Activated CD4-positive, alpha-beta T cell treated with anti-CD3 and anti-CD28 coated beads for 36 hours (primary cell): ENCODE measurements around the gene SPAG8. TPM values are rescaled to one million over a fixed set of nuclear protein-coding genes. Genes with fewer than 3 reads are reported as not detected.
A peak's percentile ranks its signal among the peaks of the same experiment; 100 is the strongest.

Experiments
- ATAC-seq: fragments of 200-7000 bp; cut with Tn5 transposase; one replicate; pipeline ENCODE4 v1.10.0; 2021; ENCODE audit warnings: mild to moderate bottlenecking, moderate library complexity
- CTCF ChIA-PET: fragments of 350-600 bp; sonication (Branson Sonifier 250); formaldehyde crosslinking; loops from one replicate; lab custom pipeline; 2021; ENCODE audit warnings: antibody characterized with exemption; lab: Charles Lee
- POLR2A ChIA-PET: fragments of 350-600 bp; sonication (Branson Sonifier 250); formaldehyde crosslinking; loops from one replicate; lab custom pipeline; 2021; ENCODE audit warnings: antibody characterized with exemption, inconsistent platforms; lab: Charles Lee
- DNase-seq: peaks from one replicate; pipeline ENCODE4 v3.0.0-alpha.2; 2020
- H3K27ac Mint-ChIP-seq: one replicate; pipeline ENCODE4 v1.8.0; 2021; ENCODE audit warnings: mixed read lengths
- H3K27me3 Mint-ChIP-seq: one replicate; pipeline ENCODE4 v1.8.0; 2021; ENCODE audit warnings: mixed read lengths
- H3K36me3 Mint-ChIP-seq: one replicate; pipeline ENCODE4 v1.8.0; 2021; ENCODE audit warnings: low read depth, mixed read lengths
- H3K4me1 Mint-ChIP-seq: one replicate; pipeline ENCODE4 v1.8.0; 2021; ENCODE audit warnings: mixed read lengths
- H3K4me3 Mint-ChIP-seq: one replicate; pipeline ENCODE4 v1.8.0; 2021; ENCODE audit warnings: mild to moderate bottlenecking, moderate library complexity, mixed read lengths
- H3K9me3 Mint-ChIP-seq: one replicate; pipeline ENCODE4 v1.8.0; 2021; ENCODE audit warnings: low read depth, mixed read lengths
- intact Hi-C, 2 experiments: fragments of 100-400 bp; cut with DNase I in 1 of 2; cut with micrococcal nuclease in 1 of 2; formaldehyde crosslinking; loops; one replicate each; pipeline versions ENCODE4 v1.14.2 to v1.15.1; 2022 to 2024; cut with DNase I, micrococcal nuclease
- total RNA-seq, 2 experiments: library from RNA; stranded (reverse); gene quantifications; one replicate each; pipeline ENCODE4 v1.2.3, GENCODE V29; 2021

The SPAG8 gene
- total RNA-seq, 2 experiments from 2014 or later = 0.85 to 1.7 TPM

- intact Hi-C loops = loop anchor here (5.0 to 10.0 kb wide), 6 partner anchors 153 to 1655 kb away; partner anchors contain the start of genes ATOSB (in 1 of the 2), CCDC107 (in 1 of the 2), CCL27 (in 1 of the 2) and DNAI1 (in 1 of the 2)
- Mint-ChIP-seq H3K36me3 (peaks cover 19% of the 10 kb centered on the region), H3K4me1 (peaks cover 30% of the 10 kb centered on the region), H3K27ac (no peak overlapping the region), H3K27me3 (no peaks in the 10 kb centered on the region), H3K4me3 (no peak overlapping the region), H3K9me3 (no peaks in the 10 kb centered on the region)
- DNase-seq (no peak), ATAC-seq (no peak)
- ChIA-PET CTCF (interaction anchor here (3.1 kb wide), 1 partner anchor 17 kb away, joined by 13 read pairs; no protein-coding TSS in a partner anchor), POLR2A (no interaction called here)
Measured at GRCh38 chr9:35810122-35810521, 1.9 kb downstream of the SPAG8 start.

GRCh38 chr9:35808433-35808832 is 3.6 kb downstream of the SPAG8 start:
- Mint-ChIP-seq H3K4me3 (no peak overlapping the region), H3K27me3 (no peaks in the 10 kb centered on the region), H3K4me1 (peaks cover 21% of the 10 kb centered on the region), H3K27ac (no peak overlapping the region), H3K9me3 (no peaks in the 10 kb centered on the region), H3K36me3 (peaks cover 16% of the 10 kb centered on the region)
- ChIA-PET CTCF (no interaction called here), POLR2A (no interaction called here)
- DNase-seq (no peak), ATAC-seq (no peak)
- intact Hi-C loops = no loop called here

- peaks cover 2% of the 10 kb centered on the region for H3K4me1 Mint-ChIP-seq
- CTCF ChIA-PET = interaction anchor here (0.6 to 1.5 kb wide), 2 partner anchors 16 to 17 kb away, joined by 3 to 5 read pairs; no protein-coding TSS in a partner anchor
- H3K27ac Mint-ChIP-seq = no peak overlapping the region
- no peaks in the 10 kb centered on the region for H3K27me3 Mint-ChIP-seq
- no peak overlapping the region for H3K4me3 Mint-ChIP-seq
- H3K36me3 Mint-ChIP-seq = peaks cover 16% of the 10 kb centered on the region
- DNase-seq (no peak), ATAC-seq (no peak)
- POLR2A ChIA-PET = interaction anchor here (0.6 kb wide), 1 partner anchor 22 kb away, joined by 4 read pairs; no protein-coding TSS in a partner anchor
- intact Hi-C loops = no loop called here
- no peaks in the 10 kb centered on the region for H3K9me3 Mint-ChIP-seq
Measured at GRCh38 chr9:35806101-35806500, 6.0 kb downstream of the SPAG8 start.

GRCh38 chr9:35801328-35802128 is 10.5 kb downstream of the SPAG8 start:
- peaks cover 24% of the 10 kb centered on the region for H3K36me3 Mint-ChIP-seq
- CTCF ChIA-PET = interaction anchor here (1.2 kb wide), 1 partner anchor 11 kb away, joined by 3 read pairs; no protein-coding TSS in a partner anchor

GRCh38 chr9:35800530-35800929 is 11.5 kb downstream of the SPAG8 start:
- H3K4me1 Mint-ChIP-seq = peaks cover 22% of the 10 kb centered on the region
- POLR2A ChIA-PET = interaction anchor here (0.6 kb wide), 1 partner anchor 211 kb away, joined by 3 read pairs; no protein-coding TSS in a partner anchor
- H3K9me3 Mint-ChIP-seq = no peaks in the 10 kb centered on the region
- peaks cover 18% of the 10 kb centered on the region for H3K36me3 Mint-ChIP-seq
- H3K27ac Mint-ChIP-seq = no peak overlapping the region
- no peak for ATAC-seq
- H3K4me3 Mint-ChIP-seq = no peak overlapping the region
- intact Hi-C loops = no loop called here
- CTCF ChIA-PET = interaction anchor here (0.5 to 1.2 kb wide), 3 partner anchors 10 to 148 kb away, joined by 3 read pairs; no protein-coding TSS in a partner anchor
- no peaks in the 10 kb centered on the region for H3K27me3 Mint-ChIP-seq
- no peak for DNase-seq

More at GRCh38 chr9:35801328-35802128, 10.5 kb downstream of the SPAG8 start:
- no peak for DNase-seq
- POLR2A ChIA-PET = no interaction called here
- no peak for ATAC-seq
- no peak overlapping the region for H3K27ac Mint-ChIP-seq
- no peaks in the 10 kb centered on the region for H3K9me3 Mint-ChIP-seq
- peaks cover 22% of the 10 kb centered on the region for H3K4me1 Mint-ChIP-seq
- H3K27me3 Mint-ChIP-seq = no peaks in the 10 kb centered on the region
- H3K4me3 Mint-ChIP-seq = no peak overlapping the region
- intact Hi-C loops = no loop called here

- Mint-ChIP-seq H3K36me3 (peaks cover 18% of the 10 kb centered on the region), H3K4me3 (no peak overlapping the region), H3K27me3 (no peaks in the 10 kb centered on the region), H3K4me1 (peaks cover 25% of the 10 kb centered on the region), H3K9me3 (no peaks in the 10 kb centered on the region), H3K27ac (peak overlapping the region; percentile 65)
- POLR2A ChIA-PET = interaction anchor here (0.9 kb wide), 2 partner anchors 15 to 49 kb away, joined by 3 read pairs; no protein-coding TSS in a partner anchor
- DNase-seq (peak; percentile 73), ATAC-seq (peak; percentile 99)
- CTCF ChIA-PET = interaction anchor here (0.6 to 1.4 kb wide), 7 partner anchors 8 to 149 kb away, joined by 3 to 6 read pairs (median 3); partner anchors contain the start of gene HINT2
- intact Hi-C loops = no loop called here
Measured at GRCh38 chr9:35798658-35799374, 13.2 kb downstream of the SPAG8 start.

- no peak overlapping the region for H3K27ac Mint-ChIP-seq
- ATAC-seq = no peak
Measured at GRCh38 chr9:35797311-35798109, 14.6 kb downstream of the SPAG8 start.

GRCh38 chr9:35795695-35796094 is 16.4 kb downstream of the SPAG8 start:
- no peak overlapping the region for H3K4me3 Mint-ChIP-seq
- no peak for ATAC-seq
- ChIA-PET CTCF (interaction anchor here (1.5 kb wide), 1 partner anchor 87 kb away, joined by 4 read pairs; no protein-coding TSS in a partner anchor), POLR2A (no interaction called here)
- no peaks in the 10 kb centered on the region for H3K27me3 Mint-ChIP-seq
- no peaks in the 10 kb centered on the region for H3K9me3 Mint-ChIP-seq
- H3K27ac Mint-ChIP-seq = no peak overlapping the region
- H3K36me3 Mint-ChIP-seq = peaks cover 10% of the 10 kb centered on the region
- DNase-seq = no peak
- peaks cover 25% of the 10 kb centered on the region for H3K4me1 Mint-ChIP-seq
- intact Hi-C loops = loop anchor here in 1 of 2 experiments (2.0 kb wide), 1 partner anchor 21 kb away; no protein-coding TSS in a partner anchor

More at GRCh38 chr9:35797311-35798109, 14.6 kb downstream of the SPAG8 start:
- Mint-ChIP-seq H3K4me3 (no peak overlapping the region), H3K9me3 (no peaks in the 10 kb centered on the region), H3K4me1 (peaks cover 25% of the 10 kb centered on the region), H3K36me3 (peaks cover 20% of the 10 kb centered on the region), H3K27me3 (no peaks in the 10 kb centered on the region)
- intact Hi-C loops = no loop called here
- CTCF ChIA-PET = interaction anchor here (0.7 to 1.4 kb wide), 3 partner anchors 17 to 211 kb away, joined by 3 to 5 read pairs (median 3); partner anchors contain the start of gene HINT2
- POLR2A ChIA-PET = no interaction called here
- DNase-seq = no peak

GRCh38 chr9:35793461-35793860 is 18.6 kb downstream of the SPAG8 start:
- H3K36me3 Mint-ChIP-seq = peaks cover 2% of the 10 kb centered on the region
- H3K27me3 Mint-ChIP-seq = no peaks in the 10 kb centered on the region
- ATAC-seq (no peak), DNase-seq (no peak)
- H3K4me1 Mint-ChIP-seq = peaks cover 15% of the 10 kb centered on the region
- ChIA-PET POLR2A (no interaction called here), CTCF (interaction anchor here (0.9 to 1.0 kb wide), 2 partner anchors 89 to 239 kb away, joined by 3 to 6 read pairs; no protein-coding TSS in a partner anchor)
- no peaks in the 10 kb centered on the region for H3K9me3 Mint-ChIP-seq
- intact Hi-C loops = no loop called here
- H3K27ac Mint-ChIP-seq = no peak overlapping the region
- H3K4me3 Mint-ChIP-seq = no peak overlapping the region

- Mint-ChIP-seq H3K36me3 (peaks cover 2% of the 10 kb centered on the region), H3K27ac (no peak overlapping the region), H3K4me3 (no peak overlapping the region), H3K4me1 (peaks cover 10% of the 10 kb centered on the region), H3K27me3 (no peaks in the 10 kb centered on the region), H3K9me3 (no peaks in the 10 kb centered on the region)
- ChIA-PET POLR2A (no interaction called here), CTCF (interaction anchor here (0.6 to 1.6 kb wide), 4 partner anchors 89 to 1186 kb away, joined by 3 to 6 read pairs (median 4); no protein-coding TSS in a partner anchor)
- no peak for ATAC-seq
- DNase-seq = no peak
- intact Hi-C loops = no loop called here
Measured at GRCh38 chr9:35792826-35793225, 19.2 kb downstream of the SPAG8 start.
